Activated gamma-delta T cell treated with anti-CD3 and anti-CD28 coated beads, Interleukin-2, amount 50 U/mL, for 16 hours (primary cell): ENCODE data around the gene ACIN1.

Experiments used
- DNase-seq: peaks from one replicate; pipeline ENCODE4 v3.0.0-alpha.2; 2020; ENCODE audit warnings: low read depth

The ACIN1 gene

DNA sequence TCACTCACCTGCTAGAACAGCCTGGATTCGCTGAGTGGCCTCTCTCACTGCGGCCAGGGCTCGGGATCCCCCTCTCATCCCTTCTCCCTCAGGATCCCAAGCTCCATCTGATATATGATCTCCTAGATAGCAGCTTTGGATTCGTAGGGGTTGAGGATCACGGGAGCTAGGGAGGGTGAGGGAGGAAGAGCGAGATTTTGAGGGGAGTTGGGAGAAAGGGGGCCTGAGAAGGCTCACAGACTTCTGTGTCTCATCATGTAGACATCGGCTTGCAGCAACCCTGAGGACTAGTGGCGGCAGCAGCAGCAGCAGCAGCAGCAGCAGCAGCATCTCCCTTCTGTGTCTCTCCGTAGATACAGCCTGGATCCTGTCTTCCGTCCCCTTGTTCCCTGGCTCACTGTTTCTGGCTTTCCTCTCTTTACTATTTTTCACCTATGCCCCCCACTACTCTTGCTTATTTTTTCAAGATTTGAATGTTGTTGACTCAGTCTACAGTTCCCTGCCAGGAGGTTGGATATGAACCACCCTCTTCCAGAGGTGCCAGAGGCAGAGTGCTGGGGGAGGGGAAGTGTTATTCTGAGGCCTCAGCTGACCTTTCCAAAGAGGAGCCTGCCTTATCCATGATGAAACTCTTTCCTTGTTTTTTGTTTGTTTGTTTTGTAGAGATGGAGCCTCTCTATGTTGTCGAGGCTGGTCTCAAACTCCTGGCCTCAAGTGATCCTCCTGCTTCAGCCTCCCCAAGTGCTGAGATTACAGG is 9.8 kb upstream of the ACIN1 start, which contains the start of gene CIROP:
TSS of gene CIROP (minus strand) at position 399 of the 757 bp plus-strand sequence. CDS start at position 330, 69 bp downstream.
- DNase-seq = no peak

GRCh38 chr14:23104070-23104590 is 9.2 kb upstream of the ACIN1 start:
- DNase-seq = no peak

- DNase-seq = no peak
Measured at GRCh38 chr14:23103581-23103980, 8.6 kb upstream of the ACIN1 start.

DNA sequence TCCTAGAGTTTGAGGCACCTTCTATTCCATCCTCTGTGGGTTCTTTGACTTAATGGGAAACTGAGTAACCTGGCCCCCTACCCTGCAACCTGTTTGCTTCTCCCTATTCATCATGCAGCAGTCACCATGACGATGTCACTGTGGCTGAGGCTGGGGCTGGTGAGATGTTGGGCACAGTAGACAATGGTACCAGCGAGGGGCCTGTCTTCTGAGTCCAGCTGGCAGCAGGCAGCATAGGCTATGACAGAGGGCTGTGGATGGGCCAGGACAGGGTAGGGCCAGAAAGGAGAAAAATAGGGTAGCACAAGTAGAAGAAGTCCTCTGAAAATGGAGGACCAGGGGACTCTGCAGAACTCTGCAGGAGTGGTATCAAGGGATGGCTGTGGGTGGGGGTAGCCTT is 7.9 kb upstream of the ACIN1 start:
- no peak for DNase-seq

GRCh38 chr14:23101986-23102625 is 7.2 kb upstream of the ACIN1 start:
- no peak for DNase-seq

GRCh38 chr14:23101213-23101970 is 6.5 kb upstream of the ACIN1 start:
- no peak for DNase-seq

DNA sequence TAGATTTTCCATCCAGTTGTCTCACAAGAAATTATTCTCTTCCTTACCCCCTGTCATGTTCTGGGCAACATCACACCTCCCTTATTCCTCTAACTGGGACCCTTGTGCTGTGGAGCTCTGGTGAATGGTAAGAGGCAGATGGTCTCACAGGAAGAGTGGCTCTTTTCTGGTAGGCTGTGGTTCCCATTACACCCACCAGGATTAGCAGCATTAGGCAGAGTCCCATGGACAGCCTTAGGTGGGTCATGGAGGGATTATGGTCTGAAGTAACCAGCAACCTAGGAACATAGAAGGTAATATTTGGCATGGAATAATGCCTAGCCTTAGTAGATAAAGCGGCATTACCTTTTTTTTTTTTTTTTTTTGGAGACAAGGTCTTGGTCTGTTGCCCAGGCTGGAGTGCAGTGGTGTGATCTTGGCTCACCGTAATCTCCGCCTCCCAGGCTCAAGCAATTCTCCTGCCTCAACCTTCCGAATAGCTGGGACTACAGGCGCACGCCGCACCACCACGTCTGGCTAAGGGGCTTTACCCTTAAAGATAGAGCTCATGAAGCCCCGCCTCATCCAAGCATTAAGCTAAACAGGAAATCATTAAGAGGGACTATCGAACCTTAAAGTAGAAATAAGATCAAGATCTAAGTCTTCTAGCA is 4.4 kb upstream of the ACIN1 start:
- DNase-seq = no peak

GRCh38 chr14:23097786-23098185 is 2.9 kb upstream of the ACIN1 start:
- DNase-seq = no peak

DNA sequence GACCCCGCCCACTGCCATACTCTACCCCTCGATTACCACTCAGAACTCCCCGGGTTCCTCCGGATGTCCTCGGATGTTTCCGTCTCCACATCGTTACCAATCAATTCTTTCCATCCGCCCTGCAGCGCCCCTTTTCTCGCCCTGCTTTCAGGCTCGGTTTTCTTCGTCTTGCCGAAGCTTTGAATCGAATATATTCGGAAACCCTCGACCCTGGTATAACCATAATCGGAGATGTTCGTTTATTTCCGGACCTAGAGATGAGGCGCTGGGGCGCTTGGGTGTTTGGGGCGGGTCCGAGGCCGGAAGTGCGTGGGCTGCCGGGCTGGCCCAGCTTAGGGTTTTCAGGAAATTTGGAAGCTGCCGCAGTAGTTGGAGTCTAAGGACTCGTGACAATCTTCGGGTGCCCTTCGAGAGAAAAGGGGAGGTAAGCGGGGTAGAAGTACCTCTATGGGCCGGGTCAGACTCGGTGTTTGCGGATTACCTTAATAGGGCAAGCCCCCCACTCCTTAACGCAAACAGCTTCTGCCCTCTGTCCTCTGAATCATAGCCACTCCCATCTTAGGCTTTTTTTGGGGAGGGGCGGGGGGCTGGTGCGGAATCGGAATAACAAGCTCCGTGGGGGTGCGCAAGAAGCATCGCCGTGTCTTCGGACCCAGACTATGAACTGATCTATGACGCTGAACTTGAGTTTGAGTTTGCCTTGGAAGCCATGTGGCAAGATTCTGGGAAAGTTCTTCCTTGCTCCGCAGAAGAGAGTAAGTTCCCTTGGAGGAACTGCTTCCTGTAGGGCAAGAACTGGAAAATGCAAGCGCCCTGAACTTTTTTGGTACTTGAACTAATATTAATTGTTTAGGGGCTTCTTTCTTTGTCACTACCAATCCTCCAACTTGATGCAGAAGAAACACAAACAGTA is 516 bp upstream of the ACIN1 start, which contains the start of gene C14orf119:
TSS of gene C14orf119 (plus strand) at position 310 of the 913 bp plus-strand sequence. CDS start 2,154 bp downstream, outside the sequence.
- peak; percentile 99 for DNase-seq

- DNase-seq = no peak
Measured at GRCh38 chr14:23093991-23094665, 808 bp downstream of the ACIN1 start.

GRCh38 chr14:23093526-23093925 is 1.4 kb downstream of the ACIN1 start:
- no peak for DNase-seq

- DNase-seq = no peak
Measured at GRCh38 chr14:23093104-23093503, 1.8 kb downstream of the ACIN1 start.

- DNase-seq = no peak
Measured at GRCh38 chr14:23091294-23092225, 3.4 kb downstream of the ACIN1 start.

DNA sequence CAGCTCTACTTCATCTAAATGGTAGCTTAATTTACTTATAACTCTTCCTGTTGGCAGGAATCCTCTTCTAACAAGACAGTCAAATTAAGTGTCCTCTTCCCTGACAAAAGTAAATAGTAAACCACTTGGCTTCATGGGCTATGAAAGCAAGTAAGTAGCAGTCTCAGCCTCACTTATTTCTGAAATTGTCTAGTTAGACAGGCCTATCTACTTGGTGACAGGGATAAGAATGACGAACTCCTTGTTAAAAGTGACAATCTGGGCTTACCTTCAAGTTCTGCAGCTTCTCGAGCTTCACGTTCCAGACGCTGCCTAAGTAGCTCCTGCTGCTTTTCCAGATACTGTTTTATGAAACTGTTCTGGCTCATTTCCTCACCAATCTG is 4.7 kb downstream of the ACIN1 start:
- no peak for DNase-seq

GRCh38 chr14:23089498-23090253 is 5.3 kb downstream of the ACIN1 start:
- DNase-seq = no peak

DNA sequence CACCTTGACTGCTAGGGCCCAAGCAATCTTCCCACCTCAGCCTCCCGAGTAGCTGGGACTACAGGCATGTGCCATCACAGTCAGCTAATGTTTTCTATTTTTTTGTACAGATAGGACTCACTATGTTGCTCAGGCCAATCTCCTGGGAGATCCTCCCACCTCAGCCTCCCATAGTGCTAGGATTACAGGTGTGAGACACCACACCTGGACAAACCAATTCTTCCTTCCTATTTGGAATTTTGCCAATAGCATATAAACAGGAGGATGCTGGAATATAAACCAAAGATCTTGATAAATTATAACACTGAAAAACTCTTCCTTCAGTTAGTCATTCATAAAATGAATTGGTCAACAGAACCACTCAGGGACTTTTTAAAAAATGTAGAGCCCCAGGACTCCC is 8.4 kb downstream of the ACIN1 start:
- no peak for DNase-seq

DNA sequence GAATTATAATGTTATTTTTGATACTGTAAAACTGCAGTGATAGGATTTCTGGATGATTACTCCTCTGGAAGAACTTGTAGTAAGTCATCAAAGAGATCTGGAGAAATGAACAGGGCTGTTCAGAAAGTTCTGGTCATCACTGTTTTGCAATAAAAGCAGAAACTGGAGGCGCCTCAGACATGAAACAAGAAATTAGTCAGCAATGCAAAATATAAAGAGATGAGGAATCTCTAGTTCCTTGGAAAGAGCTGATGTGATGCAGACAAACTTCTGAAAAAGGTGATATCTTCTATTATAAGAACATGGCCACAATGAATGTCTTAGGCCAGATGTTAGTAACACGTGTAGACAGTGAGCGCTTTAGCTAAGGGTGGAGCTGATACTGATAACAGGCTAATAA is 9.5 kb downstream of the ACIN1 start:
- no peak for DNase-seq

- DNase-seq = no peak
Measured at GRCh38 chr14:23080474-23080873, 14.5 kb downstream of the ACIN1 start.
